ENCODE measurements around the gene C12orf60. TPM values are rescaled to one million over a fixed set of nuclear protein-coding genes. Genes with fewer than 3 reads are reported as not detected.

The C12orf60 gene
- total RNA-seq, 1 donor = 0.72 TPM

DNA sequence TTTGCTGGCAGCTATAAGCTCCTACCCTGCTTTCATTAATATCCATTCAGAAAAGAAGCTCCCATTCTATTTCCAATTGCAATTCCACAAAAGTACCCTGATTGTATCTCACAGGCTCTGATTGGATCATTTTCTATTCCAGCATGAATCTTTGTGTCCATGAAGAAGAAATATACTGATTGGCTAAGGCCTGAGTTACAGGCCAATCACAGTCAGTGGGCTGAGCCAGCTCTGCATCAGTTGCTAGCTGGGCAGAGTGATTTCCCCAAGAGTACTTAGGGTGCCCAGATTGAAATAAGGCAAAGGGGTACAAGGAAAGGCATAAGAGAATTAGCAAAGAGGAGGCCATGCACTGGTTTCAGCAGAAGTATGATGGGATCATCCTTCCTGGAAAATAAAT lies 25.4 kb downstream of the C12orf60 start:
- no peak overlapping the region for H3K4me2 ChIP-seq (ENCODE audit: insufficient read depth, low read length)
- no peak overlapping the region for H2AFZ ChIP-seq (ENCODE audit: low read length)
- no peaks in the 10 kb centered on the region for H3K27me3 ChIP-seq (ENCODE audit: insufficient read depth, low read length)
- no peaks in the 10 kb centered on the region for H4K20me1 ChIP-seq (ENCODE audit: insufficient read depth, low read length)
- no peak for TF ChIP-seq CTCF (IDR thresholded peaks at IDR 0.05; ENCODE audit: extremely low read depth, low read depth, low read length)
- H3K36me3 ChIP-seq (ENCODE audit: insufficient read depth, low read length) = no peaks in the 10 kb centered on the region
- H3K9me3 ChIP-seq (ENCODE audit: low read depth, low read length) = no peaks in the 10 kb centered on the region
- no peak for DNase-seq (ENCODE audit: insufficient read length, low spot score, missing footprints)
- no peak overlapping the region for H3K27ac ChIP-seq (ENCODE audit: low read depth, low read length)
- H3K79me2 ChIP-seq (ENCODE audit: insufficient read depth, low read length) = no peaks in the 10 kb centered on the region
- H3K4me3 ChIP-seq (ENCODE audit: insufficient read depth, low read length) = no peak overlapping the region
- H3K4me1 ChIP-seq (ENCODE audit: insufficient read depth, low read length) = peaks cover 4% of the 10 kb centered on the region

GRCh38 chr12:14833336-14833735 lies 29.9 kb downstream of the C12orf60 start:
- no peaks in the 10 kb centered on the region for H3K36me3 ChIP-seq (ENCODE audit: insufficient read depth, low read length)
- no peak for TF ChIP-seq CTCF (IDR thresholded peaks at IDR 0.05; ENCODE audit: extremely low read depth, low read depth, low read length)
- no peaks in the 10 kb centered on the region for H3K79me2 ChIP-seq (ENCODE audit: insufficient read depth, low read length)
- H3K4me2 ChIP-seq (ENCODE audit: insufficient read depth, low read length) = no peak overlapping the region
- no peak for DNase-seq (ENCODE audit: insufficient read length, low spot score, missing footprints)
- no peaks in the 10 kb centered on the region for H3K27me3 ChIP-seq (ENCODE audit: insufficient read depth, low read length)
- H4K20me1 ChIP-seq (ENCODE audit: insufficient read depth, low read length) = no peaks in the 10 kb centered on the region
- no peak overlapping the region for H2AFZ ChIP-seq (ENCODE audit: low read length)
- peaks cover 28% of the 10 kb centered on the region for H3K4me1 ChIP-seq (ENCODE audit: insufficient read depth, low read length)
- H3K9me3 ChIP-seq (ENCODE audit: low read depth, low read length) = no peaks in the 10 kb centered on the region
- no peak overlapping the region for H3K4me3 ChIP-seq (ENCODE audit: insufficient read depth, low read length)
- no peak overlapping the region for H3K27ac ChIP-seq (ENCODE audit: low read depth, low read length)

- DNase-seq (ENCODE audit: insufficient read length, low spot score, missing footprints) = no peak
- Histone ChIP-seq H3K36me3 (ENCODE audit: insufficient read depth, low read length) (no peaks in the 10 kb centered on the region), H3K4me2 (ENCODE audit: insufficient read depth, low read length) (no peak overlapping the region), H3K4me1 (ENCODE audit: insufficient read depth, low read length) (peaks cover 28% of the 10 kb centered on the region), H3K27me3 (ENCODE audit: insufficient read depth, low read length) (no peaks in the 10 kb centered on the region), H3K4me3 (ENCODE audit: insufficient read depth, low read length) (no peak overlapping the region), H2AFZ (ENCODE audit: low read length) (no peak overlapping the region), H4K20me1 (ENCODE audit: insufficient read depth, low read length) (no peaks in the 10 kb centered on the region), H3K9me3 (ENCODE audit: low read depth, low read length) (no peaks in the 10 kb centered on the region), H3K79me2 (ENCODE audit: insufficient read depth, low read length) (no peaks in the 10 kb centered on the region), H3K27ac (ENCODE audit: low read depth, low read length) (no peak overlapping the region)
- no peak for TF ChIP-seq CTCF (IDR thresholded peaks at IDR 0.05; ENCODE audit: extremely low read depth, low read depth, low read length)
Measured at GRCh38 chr12:14833952-14834351, 30.5 kb downstream of the C12orf60 start.

DNA sequence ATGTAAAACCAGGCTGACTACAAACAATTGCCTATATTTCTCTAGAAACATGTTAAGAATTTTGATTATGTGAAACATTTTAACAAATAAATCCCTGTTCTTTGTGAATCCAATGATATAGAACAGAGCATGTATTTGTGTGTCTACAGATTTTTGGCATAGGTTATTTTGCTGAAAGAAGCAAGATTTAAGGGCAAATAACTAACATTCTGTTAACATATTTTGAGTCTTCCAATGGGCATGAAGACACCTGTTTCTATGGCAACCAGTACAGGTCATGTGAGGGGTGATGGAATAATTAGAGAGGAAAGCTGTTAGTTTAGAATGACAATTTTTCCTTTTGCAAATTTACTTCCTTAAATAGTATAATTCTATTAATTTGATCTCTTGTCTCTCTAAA lies 31.0 kb downstream of the C12orf60 start:
- DNase-seq (ENCODE audit: insufficient read length, low spot score, missing footprints) = no peak
- Histone ChIP-seq H3K4me2 (ENCODE audit: insufficient read depth, low read length) (no peak overlapping the region), H3K4me1 (ENCODE audit: insufficient read depth, low read length) (peaks cover 28% of the 10 kb centered on the region), H3K4me3 (ENCODE audit: insufficient read depth, low read length) (no peak overlapping the region), H3K9me3 (ENCODE audit: low read depth, low read length) (no peaks in the 10 kb centered on the region), H4K20me1 (ENCODE audit: insufficient read depth, low read length) (no peaks in the 10 kb centered on the region), H3K27me3 (ENCODE audit: insufficient read depth, low read length) (no peaks in the 10 kb centered on the region), H3K79me2 (ENCODE audit: insufficient read depth, low read length) (no peaks in the 10 kb centered on the region), H3K36me3 (ENCODE audit: insufficient read depth, low read length) (no peaks in the 10 kb centered on the region), H3K27ac (ENCODE audit: low read depth, low read length) (no peak overlapping the region), H2AFZ (ENCODE audit: low read length) (no peak overlapping the region)
- TF ChIP-seq CTCF (IDR thresholded peaks at IDR 0.05; ENCODE audit: extremely low read depth, low read depth, low read length) = no peak
